K562 (cell line): ENCODE data around the gene CIB2. TPM values are rescaled to one million over a fixed set of nuclear protein-coding genes. Genes with fewer than 3 reads are reported as not detected.

Experiments
- ATAC-seq: fragments of 200-7000 bp; cut with Tn5 transposase; 3 replicates; pipeline ENCODE4 v1.9.1; 2020; ENCODE audit warnings: moderate library complexity
- BruUV-seq: library from RNA; stranded (reverse); fragments of 400-500 nt; replicated peaks from 2 replicates; lab custom pipeline; 2021; lab: Mats Ljungman, UMichigan
- CTCF ChIA-PET: fragments of 300-600 bp; formaldehyde crosslinking; extraction: SDS; loops from one replicate; lab custom pipeline; 2021; ENCODE audit warnings: low intra/inter-chr PET ratio; lab: Yijun Ruan, JAX
- POLR2A ChIA-PET: fragments of 300-600, 350-650 bp; sonication (Branson Sonifier 250); formaldehyde crosslinking; extraction: SDS; loops from one replicate; lab custom pipeline; 2021; ENCODE audit warnings: antibody characterized with exemption, inconsistent platforms; lab: Yijun Ruan, JAX
- DNase-seq, 4 experiments: peaks; one replicate each; pipeline versions ENCODE4 v3.0.0 to v3.0.0-alpha.2; 2011 to 2018; ENCODE audit warnings: low spot score in 3 of 4, mixed read lengths in 3 of 4; ENCODE audit errors: extremely low read depth in 1 of 4
- FAIRE-seq: peaks from 2 replicates; lab custom pipeline; 2011; peaks lifted over from hg19 to GRCh38; lab: Jason Lieb, UNC
- H2AFZ ChIP-seq: 2 replicates; pipeline ENCODE4 v1.6.0; 2011; ENCODE audit warnings: low read depth, low read length, control low read depth, inconsistent platforms
- H3K27ac ChIP-seq: fragments of 200-600 bp; 3 replicates; pipeline ENCODE4 v1.8.0; 2011; ENCODE audit warnings: low read depth, mild to moderate bottlenecking, control low read depth, inconsistent platforms, low read length, moderate library complexity, mixed read lengths; ENCODE audit errors: extremely low read depth
- H3K27me3 ChIP-seq, 2 experiments: fragments of 300-600 bp in 1 of 2; 2 replicates in 1 of 2; 3 replicates in 1 of 2; pipeline versions ENCODE4 v1.6.0 to v1.8.0; 2011; ENCODE audit warnings: inconsistent platforms in 2 of 2, low read length in 2 of 2, mild to moderate bottlenecking in 1 of 2, mixed read lengths in 1 of 2, moderate library complexity in 1 of 2; ENCODE audit not compliant: control insufficient read depth in 2 of 2, insufficient read depth in 2 of 2
- H3K36me3 ChIP-seq: fragments of 300-600 bp; 3 replicates; pipeline ENCODE4 v1.8.0; 2011; ENCODE audit warnings: mild to moderate bottlenecking, low read length, inconsistent platforms; ENCODE audit not compliant: control insufficient read depth, insufficient read depth
- H3K4me1 ChIP-seq, 2 experiments: fragments of 200-600 bp in 1 of 2; replicated peaks in 1 of 2; 2 replicates in 1 of 2; 3 replicates in 1 of 2; pipeline versions ENCODE4 v1.5.1 to v1.8.0; 2011; ENCODE audit warnings: inconsistent platforms in 2 of 2, low read length in 2 of 2, mild to moderate bottlenecking in 1 of 2, mixed read lengths in 1 of 2, moderate library complexity in 1 of 2; ENCODE audit not compliant: control insufficient read depth in 2 of 2, insufficient read depth in 2 of 2
- H3K4me2 ChIP-seq: 2 replicates; pipeline ENCODE4 v1.6.1; 2011; ENCODE audit warnings: low read length, control low read depth, inconsistent platforms, mixed read lengths; ENCODE audit not compliant: insufficient read depth
- H3K4me3 ChIP-seq: fragments of 200-600 bp; sonication (generic), shearing (Covaris generic); 2 replicates; pipeline ENCODE4 v1.5.1; 2016; ENCODE audit warnings: control low read depth, inconsistent platforms
- H3K79me2 ChIP-seq: fragments of 200-600 bp; 3 replicates; pipeline ENCODE4 v1.8.0; 2011; ENCODE audit warnings: low read length, inconsistent platforms; ENCODE audit not compliant: control insufficient read depth, insufficient read depth
- H3K9ac ChIP-seq, 2 experiments: 2 replicates each; pipeline versions ENCODE4 v1.6.0 to v1.6.1; 2011; ENCODE audit warnings: low read depth in 2 of 2, low read length in 2 of 2, control low read depth in 1 of 2, inconsistent platforms in 1 of 2, mild to moderate bottlenecking in 1 of 2, mixed read lengths in 1 of 2; ENCODE audit not compliant: insufficient read depth in 1 of 2
- H3K9me1 ChIP-seq: one replicate; pipeline ENCODE4 v1.6.0; 2011; ENCODE audit warnings: inconsistent platforms, mild to moderate bottlenecking, low read length, moderate library complexity; ENCODE audit not compliant: control insufficient read depth, insufficient read depth
- H3K9me3 ChIP-seq: replicated peaks from 2 replicates; pipeline ENCODE4 v1.5.1; 2011; ENCODE audit warnings: low read depth, low read length, inconsistent platforms; ENCODE audit not compliant: control insufficient read depth, insufficient read depth
- H4K20me1 ChIP-seq: replicated peaks from 2 replicates; pipeline ENCODE4 v1.6.1; 2011; ENCODE audit warnings: low read length, inconsistent platforms, mixed read lengths; ENCODE audit not compliant: control insufficient read depth, insufficient read depth
- RBFOX2 ChIP-seq: fragments of 200-400 bp; formaldehyde crosslinking; IDR thresholded peaks from 2 replicates; pipeline ENCODE4 v1.6.1; 2017; ENCODE audit warnings: low read depth, mild to moderate bottlenecking, low read length, moderate library complexity
- ZNF354B ChIP-seq: fragments of 250-450 bp; sonication (Bioruptor Pico); IDR thresholded peaks from 2 replicates; pipeline ENCODE4 v1.4.0; 2020
- ZNF592 ChIP-seq: fragments of 450-650 bp; IDR thresholded peaks from 2 replicates; pipeline ENCODE4 v1.6.1; 2017; ENCODE audit warnings: antibody characterized with exemption, mild to moderate bottlenecking
- WGBS: fragments of 100-300 bp; shearing (Covaris generic); methylation state at CpG from one replicate; pipeline ENCODE4 v1.1.6; 2016; ENCODE audit warnings: low coverage, mixed read lengths; ENCODE audit not compliant: insufficient coverage; ENCODE audit errors: missing lambda C conversion rate; 5-methylcytosine and 5-hydroxymethylcytosine counted together
- in situ Hi-C: fragments of 300-500 bp; cut with MboI; formaldehyde crosslinking; loops from 4 replicates; pipeline ENCODE4 v1.15.0; 2018; ENCODE audit warnings: inconsistent platforms, mixed read lengths
- intact Hi-C: fragments of 100-400 bp; cut with micrococcal nuclease; formaldehyde crosslinking; loops from 2 replicates; pipeline ENCODE4 v1.14.2; 2022
- polyA plus RNA-seq, 8 experiments: library from polyadenylated mRNA; depleted of rRNA in 4 of 8; stranded (reverse) in 5 of 8; unstranded in 3 of 8; fragments of >200 nt; fragmentation: Nextera tagmentation in 2 of 8; fragmentation: Illumina TruSeq in 1 of 8; extraction: Ambion mirVana in 2 of 8; extraction: Trizol in 1 of 8; gene quantifications; 2 replicates each; pipeline versions ENCODE4 v1.2.1 to v1.2.3, GENCODE V29; 2011 to 2014; ENCODE audit warnings: inconsistent platforms in 1 of 8, missing spikeins in 1 of 8
- total RNA-seq, 7 experiments: library from RNA; depleted of rRNA in 6 of 7; stranded (reverse); fragments of >200 nt in 6 of 7; fragmentation: Illumina TruSeq in 2 of 7; extraction: Trizol in 2 of 7; gene quantifications; 2 replicates each; pipeline versions ENCODE4 v1.2.1 to v1.2.3, GENCODE V29; 2011 to 2021; ENCODE audit warnings: low replicate concordance in 1 of 7

CIB2 gene
- total and polyA plus RNA-seq, 9 of the 15 experiments (the other 6 are each of a cell fraction or from before 2014, with no cell fraction given) = 1.5 to 37.4 (median 19.4) TPM

- FAIRE-seq (no peak), ATAC-seq (no peak), DNase-seq (no peak)
- TSS peak; percentile 49 for BruUV-seq
- peak overlapping the region; percentile 39 to 80; a peak in 3 of 4 replicates for H3K9ac ChIP-seq
- peaks cover 9% of the 10 kb centered on the region; the same call in 1 of the 2 replicates for H4K20me1 ChIP-seq
- H3K4me3 ChIP-seq = no peak overlapping the region
- peaks cover 4% of the 10 kb centered on the region for H3K9me1 ChIP-seq
- no peak overlapping the region for H2AFZ ChIP-seq
- ChIA-PET POLR2A (interaction anchor here (0.6 to 1.4 kb wide), 3 partner anchors 12 to 451 kb away, joined by 3 to 4 read pairs (median 3); no protein-coding TSS in a partner anchor), CTCF (no interaction called here)
- no peaks in the 10 kb centered on the region for H3K27me3 ChIP-seq
- in situ Hi-C loops = no loop called here
- H3K79me2 ChIP-seq = peaks cover 9% of the 10 kb centered on the region; the same call in 2 of the 3 replicates
- no peaks in the 10 kb centered on the region for H3K9me3 ChIP-seq
- intact Hi-C loops = no loop called here
- H3K4me2 ChIP-seq = no peak overlapping the region
- 60% methylated on average over 6 of the region's 8 CpGs for WGBS
- peaks cover 25 to 31% of the 10 kb centered on the region in 2 experiments for H3K4me1 ChIP-seq
- H3K27ac ChIP-seq = peak overlapping the region; percentile 41; the same call in 2 of the 3 replicates
- no peaks in the 10 kb centered on the region for H3K36me3 ChIP-seq
- TF ChIP-seq RBFOX2 (peak; percentile 35), ZNF354B (CRISPR knock-in tag) (no peak), ZNF592 (0 out of 2 replicates have a peak, but pooled peaks have one; percentile 5)
Measured at GRCh38 chr15:78129077-78129750, 2.0 kb downstream of the CIB2 start.
